ENCODE results near the gene ENTPD1.

The ENTPD1 gene

DNA sequence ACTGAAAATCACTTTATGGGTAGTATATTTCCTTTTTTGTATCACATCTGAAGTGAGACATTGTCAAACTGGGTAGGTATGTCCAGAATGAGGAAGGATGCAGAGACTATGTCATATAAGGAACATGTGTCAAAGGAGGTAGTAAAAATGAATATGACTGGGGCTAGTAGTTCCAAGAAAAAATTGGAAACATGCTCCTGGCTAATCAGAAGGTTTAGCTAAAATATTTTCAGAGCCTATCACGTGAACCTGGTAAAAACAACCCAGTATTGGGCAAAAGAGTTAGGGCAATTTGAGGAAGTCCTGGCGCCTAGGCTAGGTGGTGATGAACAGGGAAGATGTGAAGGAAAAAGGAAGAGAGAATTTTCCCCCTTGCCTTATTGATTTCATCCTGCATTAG is 26.4 kb downstream of the ENTPD1 start:
- TF ChIP-seq, protein P1, sequence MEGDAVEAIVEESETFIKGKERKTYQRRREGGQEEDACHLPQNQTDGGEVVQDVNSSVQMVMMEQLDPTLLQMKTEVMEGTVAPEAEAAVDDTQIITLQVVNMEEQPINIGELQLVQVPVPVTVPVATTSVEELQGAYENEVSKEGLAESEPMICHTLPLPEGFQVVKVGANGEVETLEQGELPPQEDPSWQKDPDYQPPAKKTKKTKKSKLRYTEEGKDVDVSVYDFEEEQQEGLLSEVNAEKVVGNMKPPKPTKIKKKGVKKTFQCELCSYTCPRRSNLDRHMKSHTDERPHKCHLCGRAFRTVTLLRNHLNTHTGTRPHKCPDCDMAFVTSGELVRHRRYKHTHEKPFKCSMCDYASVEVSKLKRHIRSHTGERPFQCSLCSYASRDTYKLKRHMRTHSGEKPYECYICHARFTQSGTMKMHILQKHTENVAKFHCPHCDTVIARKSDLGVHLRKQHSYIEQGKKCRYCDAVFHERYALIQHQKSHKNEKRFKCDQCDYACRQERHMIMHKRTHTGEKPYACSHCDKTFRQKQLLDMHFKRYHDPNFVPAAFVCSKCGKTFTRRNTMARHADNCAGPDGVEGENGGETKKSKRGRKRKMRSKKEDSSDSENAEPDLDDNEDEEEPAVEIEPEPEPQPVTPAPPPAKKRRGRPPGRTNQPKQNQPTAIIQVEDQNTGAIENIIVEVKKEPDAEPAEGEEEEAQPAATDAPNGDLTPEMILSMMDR (IDR thresholded peaks at IDR 0.05; ENCODE audit: insufficient read depth, low read length, poor library complexity, severe bottlenecking): no peak
- no peak for TF ChIP-seq EZH2phosphoT487 (conservative IDR thresholded peaks at IDR 0.05; ENCODE audit: low read length)
- no peaks in the 10 kb centered on the region for H3K9me3 ChIP-seq (ENCODE audit: insufficient read depth, low read length)
- no peaks in the 10 kb centered on the region for H4K20me1 ChIP-seq (ENCODE audit: low read depth, low read length)
- no peaks in the 10 kb centered on the region for H3K79me2 ChIP-seq (ENCODE audit: insufficient read depth, low read length)
- no peak overlapping the region for H3K4me3 ChIP-seq (ENCODE audit: insufficient read depth, low read length, poor library complexity, severe bottlenecking)
- H3K4me2 ChIP-seq (ENCODE audit: low read depth, low read length, poor library complexity, severe bottlenecking): no peak overlapping the region
- no peak overlapping the region for H3K27ac ChIP-seq (ENCODE audit: low read depth, low read length)
- no peaks in the 10 kb centered on the region for H3K9me2 ChIP-seq (replicated peaks; ENCODE audit: insufficient read depth, low read length)
- H3K9ac ChIP-seq (ENCODE audit: low read length): no peak overlapping the region
- no peaks in the 10 kb centered on the region for H3K27me3 ChIP-seq (ENCODE audit: low read length)
- H3K36me3 ChIP-seq (ENCODE audit: low read length): no peaks in the 10 kb centered on the region
- H2AFZ ChIP-seq (ENCODE audit: low read depth, low read length, severe bottlenecking): no peak overlapping the region
- no peaks in the 10 kb centered on the region for H3F3A ChIP-seq (ENCODE audit: insufficient read depth)

DNA sequence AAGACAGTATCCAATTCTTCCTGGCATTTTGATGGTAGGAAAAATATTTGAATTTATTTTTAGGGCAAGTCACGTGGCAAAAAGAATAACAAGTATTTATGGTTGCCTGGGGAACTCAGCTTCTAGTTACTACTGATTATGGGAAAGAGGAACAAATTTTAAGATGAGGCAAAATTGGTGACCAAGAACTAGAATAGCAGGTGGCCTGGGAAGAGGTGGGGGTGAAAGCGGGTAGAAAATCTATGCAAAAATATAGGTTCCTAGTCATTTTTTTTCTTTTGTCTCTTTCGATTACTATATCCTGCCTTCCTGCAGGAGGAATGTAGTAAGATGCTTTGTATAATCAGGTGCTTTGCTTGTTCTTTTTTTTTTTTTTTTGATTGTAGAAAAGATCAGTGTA is 27.8 kb downstream of the ENTPD1 start:
- Histone ChIP-seq H3F3A (ENCODE audit: insufficient read depth) (no peaks in the 10 kb centered on the region), H2AFZ (ENCODE audit: low read depth, low read length, severe bottlenecking) (no peak overlapping the region), H4K20me1 (ENCODE audit: low read depth, low read length) (no peaks in the 10 kb centered on the region), H3K79me2 (ENCODE audit: insufficient read depth, low read length) (no peaks in the 10 kb centered on the region), H3K36me3 (ENCODE audit: low read length) (no peaks in the 10 kb centered on the region), H3K9me3 (ENCODE audit: insufficient read depth, low read length) (no peaks in the 10 kb centered on the region), H3K27ac (ENCODE audit: low read depth, low read length) (no peak overlapping the region), H3K9me2 (replicated peaks; ENCODE audit: insufficient read depth, low read length) (no peaks in the 10 kb centered on the region), H3K27me3 (ENCODE audit: low read length) (no peaks in the 10 kb centered on the region), H3K4me2 (ENCODE audit: low read depth, low read length, poor library complexity, severe bottlenecking) (no peak overlapping the region), H3K4me3 (ENCODE audit: insufficient read depth, low read length, poor library complexity, severe bottlenecking) (no peak overlapping the region), H3K9ac (ENCODE audit: low read length) (no peak overlapping the region)
- TF ChIP-seq, protein P1 (IDR thresholded peaks at IDR 0.05; ENCODE audit: insufficient read depth, low read length, poor library complexity, severe bottlenecking): no peak
- TF ChIP-seq EZH2phosphoT487 (conservative IDR thresholded peaks at IDR 0.05; ENCODE audit: low read length): no peak

DNA sequence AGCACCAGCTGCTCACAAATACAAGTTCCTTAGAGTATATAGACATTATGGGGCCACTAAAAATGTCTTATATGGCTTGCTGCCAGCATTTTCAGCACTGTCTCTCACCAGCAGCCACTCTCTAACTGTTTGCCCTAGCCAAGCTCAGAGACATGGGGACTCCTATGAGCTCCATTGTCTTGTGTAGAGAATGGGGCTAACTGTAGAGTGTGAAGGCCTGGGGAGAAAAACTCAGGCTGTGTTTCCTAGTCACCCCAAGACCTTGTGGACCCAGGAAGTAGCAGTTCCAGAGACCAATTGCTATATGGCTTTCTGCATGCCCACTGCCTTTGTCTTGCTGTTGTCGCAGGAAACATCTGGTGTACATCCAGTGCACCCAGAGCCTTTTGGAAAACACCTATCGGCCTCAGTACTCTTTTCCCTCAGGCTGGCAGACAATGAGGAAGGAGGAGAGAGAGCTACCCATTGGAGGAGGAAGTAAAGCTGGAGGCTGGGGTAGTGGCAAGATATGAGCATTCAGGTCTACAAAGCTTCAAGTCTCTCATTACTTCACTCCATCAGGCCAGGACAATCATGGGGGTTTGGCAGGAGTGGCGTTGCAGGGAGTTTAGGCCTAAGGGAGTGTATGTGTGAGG is 28.4 kb downstream of the ENTPD1 start:
- no peak overlapping the region for H2AFZ ChIP-seq (ENCODE audit: low read depth, low read length, severe bottlenecking)

More for the DNA sequence above, 28.4 kb downstream of the ENTPD1 start:
- Histone ChIP-seq H3K79me2 (ENCODE audit: insufficient read depth, low read length) (no peaks in the 10 kb centered on the region), H3K4me3 (ENCODE audit: insufficient read depth, low read length, poor library complexity, severe bottlenecking) (no peak overlapping the region), H3F3A (ENCODE audit: insufficient read depth) (no peaks in the 10 kb centered on the region), H4K20me1 (ENCODE audit: low read depth, low read length) (no peaks in the 10 kb centered on the region), H3K9me3 (ENCODE audit: insufficient read depth, low read length) (no peaks in the 10 kb centered on the region), H3K27me3 (ENCODE audit: low read length) (no peaks in the 10 kb centered on the region), H3K9me2 (replicated peaks; ENCODE audit: insufficient read depth, low read length) (no peaks in the 10 kb centered on the region), H3K27ac (ENCODE audit: low read depth, low read length) (no peak overlapping the region), H3K36me3 (ENCODE audit: low read length) (no peaks in the 10 kb centered on the region), H3K4me2 (ENCODE audit: low read depth, low read length, poor library complexity, severe bottlenecking) (no peak overlapping the region), H3K9ac (ENCODE audit: low read length) (no peak overlapping the region)
- no peak for TF ChIP-seq EZH2phosphoT487 (conservative IDR thresholded peaks at IDR 0.05; ENCODE audit: low read length)
- TF ChIP-seq, protein P1 (IDR thresholded peaks at IDR 0.05; ENCODE audit: insufficient read depth, low read length, poor library complexity, severe bottlenecking): no peak

All from SU-DHL-6 (cell line).